GM23338 (cell line): ENCODE results near the gene SMIM41. TPM values are rescaled to one million over a fixed set of nuclear protein-coding genes. Genes with fewer than 3 reads are reported as not detected.

Experiments used
- ATAC-seq: fragments of 200-7000 bp; cut with Tn5 transposase; 3 replicates; pipeline ENCODE4 v1.9.1; 2020
- DNase-seq: peaks from one replicate; pipeline ENCODE4 v3.0.0-alpha.2; 2015; ENCODE audit warnings: low spot score
- H2AFZ ChIP-seq: fragments of 200-600 bp; sonication (generic); 2 replicates; pipeline ENCODE4 v1.8.0; 2016; ENCODE audit warnings: antibody characterized with exemption, mild to moderate bottlenecking, moderate library complexity
- H3F3A ChIP-seq: fragments of 200-600 bp; sonication (generic); replicated peaks from 2 replicates; pipeline ENCODE4 v1.8.0; 2017; ENCODE audit warnings: antibody characterized with exemption, mixed run types, low read depth
- H3K27ac ChIP-seq: fragments of 200-600 bp; sonication (generic); 2 replicates; pipeline ENCODE4 v1.6.1; 2016; ENCODE audit warnings: low read depth
- H3K27me3 ChIP-seq: fragments of 200-600 bp; sonication (generic); 2 replicates; pipeline ENCODE4 v1.8.0; 2016; ENCODE audit warnings: mild to moderate bottlenecking, mixed run types, moderate library complexity; ENCODE audit not compliant: insufficient read depth
- H3K36me3 ChIP-seq: fragments of 200-600 bp; sonication (generic); 2 replicates; pipeline ENCODE4 v1.8.0; 2016; ENCODE audit warnings: mild to moderate bottlenecking; ENCODE audit not compliant: insufficient read depth
- H3K4me1 ChIP-seq: fragments of 200-600 bp; sonication (generic); 2 replicates; pipeline ENCODE4 v1.8.0; 2016; ENCODE audit warnings: mild to moderate bottlenecking, moderate library complexity; ENCODE audit not compliant: insufficient read depth
- H3K4me2 ChIP-seq: fragments of 200-600 bp; sonication (generic); 2 replicates; pipeline ENCODE4 v1.7.1; 2017; ENCODE audit warnings: mixed run types
- H3K4me3 ChIP-seq: fragments of 200-600 bp; sonication (generic); 2 replicates; pipeline ENCODE4 v1.6.1; 2016; ENCODE audit warnings: mixed run types
- H3K79me2 ChIP-seq: fragments of 200-600 bp; sonication (generic); replicated peaks from 2 replicates; pipeline ENCODE4 v1.8.0; 2017; ENCODE audit warnings: mild to moderate bottlenecking; ENCODE audit not compliant: insufficient read depth
- H3K9me2 ChIP-seq: fragments of 200-600 bp; sonication (generic); 2 replicates; pipeline ENCODE4 v1.8.0; 2017; ENCODE audit not compliant: insufficient read depth
- H4K20me1 ChIP-seq: fragments of 200-600 bp; sonication (generic); replicated peaks from 2 replicates; pipeline ENCODE4 v1.8.0; 2017; ENCODE audit warnings: mild to moderate bottlenecking; ENCODE audit not compliant: insufficient read depth
- H3K27ac Mint-ChIP-seq: 2 replicates; pipeline ENCODE4 v1.8.0; 2020; ENCODE audit warnings: inconsistent platforms, mild to moderate bottlenecking, moderate library complexity, mixed read lengths
- H3K27me3 Mint-ChIP-seq: 3 replicates; pipeline ENCODE4 v1.8.0; 2022; ENCODE audit warnings: low read depth, mild to moderate bottlenecking, moderate library complexity, mixed read lengths, inconsistent platforms; ENCODE audit not compliant: insufficient read depth, poor library complexity
- H3K36me3 Mint-ChIP-seq: 3 replicates; pipeline ENCODE4 v1.8.0; 2021; ENCODE audit warnings: low read depth, mild to moderate bottlenecking, inconsistent platforms, moderate library complexity, mixed read lengths
- H3K4me1 Mint-ChIP-seq: 3 replicates; pipeline ENCODE4 v1.8.0; 2020; ENCODE audit warnings: mild to moderate bottlenecking, inconsistent platforms, mixed read lengths
- H3K4me3 Mint-ChIP-seq: 3 replicates; pipeline ENCODE4 v1.8.0; 2021; ENCODE audit warnings: moderate library complexity, mild to moderate bottlenecking, inconsistent platforms, mixed read lengths
- H3K9me3 Mint-ChIP-seq: 3 replicates; pipeline ENCODE4 v1.8.0; 2020; ENCODE audit warnings: moderate library complexity, mild to moderate bottlenecking, inconsistent platforms, mixed read lengths
- CREB1 ChIP-seq: fragments of 250-450 bp; sonication (Bioruptor Pico); IDR thresholded peaks from 2 replicates; pipeline ENCODE4 v1.5.0; 2020; ENCODE audit warnings: low read depth, mild to moderate bottlenecking, moderate library complexity
- EZH2 ChIP-seq: fragments of 200-600 bp; sonication (generic); IDR thresholded peaks from one replicate; pipeline ENCODE4 v1.8.0; 2017; ENCODE audit warnings: antibody characterized with exemption, mild to moderate bottlenecking, low read depth; ENCODE audit not compliant: unreplicated experiment
- JUNB ChIP-seq: IDR thresholded peaks from one replicate; pipeline ENCODE4 v1.6.1; 2016; ENCODE audit warnings: antibody characterized with exemption; ENCODE audit not compliant: unreplicated experiment
- ZNF331 ChIP-seq: fragments of 250-450 bp; sonication (Bioruptor Pico); IDR thresholded peaks from 2 replicates; pipeline ENCODE4 v1.5.0; 2020; ENCODE audit warnings: low read depth, mild to moderate bottlenecking, moderate library complexity
- polyA plus RNA-seq: library from polyadenylated mRNA; unstranded; fragments of >200 nt; fragmentation: Nextera tagmentation; extraction: Ambion mirVana; gene quantifications from 2 replicates; pipeline ENCODE4 v1.2.1, GENCODE V29; 2016
- total RNA-seq: library from RNA; depleted of rRNA; stranded (reverse); fragments of >200 nt; shearing (Covaris generic); gene quantifications from 2 replicates; pipeline ENCODE4 v1.2.3, GENCODE V29; 2014
- TF ChIP-seq, protein P1 (sequence below): fragments of 250-450 bp; sonication (Bioruptor Pico); IDR thresholded peaks from 2 replicates; pipeline ENCODE4 v1.5.0; 2020; ENCODE audit warnings: mild to moderate bottlenecking, moderate library complexity

Gene SMIM41
- total and polyA plus RNA-seq, 2 experiments from 2014 or later = 0.66 TPM

DNA sequence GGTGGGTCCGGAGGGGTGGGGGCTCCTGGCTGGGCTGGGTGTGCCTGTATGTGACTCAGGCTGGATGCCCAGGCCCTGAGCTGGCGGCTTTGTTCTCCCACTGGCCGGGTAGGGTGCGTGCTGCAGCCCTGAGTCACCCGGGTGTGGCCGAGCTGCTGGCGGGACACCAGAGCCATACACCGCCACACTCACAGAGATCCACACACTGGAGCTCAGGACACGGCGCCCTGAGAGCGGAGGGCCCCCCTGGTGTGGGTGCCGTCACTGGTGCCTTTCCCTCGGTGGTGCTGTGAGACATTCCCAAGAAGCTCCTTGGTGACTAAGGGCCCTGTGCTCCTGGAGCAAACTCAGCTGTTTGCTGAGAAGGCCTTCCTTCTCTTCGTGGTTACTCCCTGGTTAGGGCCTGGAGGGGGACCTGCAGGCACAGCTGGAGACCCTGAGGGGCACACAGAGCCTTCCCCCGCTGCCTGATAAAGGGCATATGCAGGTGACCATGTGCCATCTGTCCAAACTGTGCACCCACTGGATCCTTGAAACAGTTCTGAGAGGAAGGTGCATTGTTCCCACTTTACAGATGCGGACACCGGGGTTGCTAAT is 68.0 kb downstream of the SMIM41 start:
- H3K4me1 ChIP-seq = peaks cover 4% of the 10 kb centered on the region; the same call in 1 of the 2 replicates
- H3K4me2 ChIP-seq = no peak overlapping the region
- TF ChIP-seq, protein P1, sequence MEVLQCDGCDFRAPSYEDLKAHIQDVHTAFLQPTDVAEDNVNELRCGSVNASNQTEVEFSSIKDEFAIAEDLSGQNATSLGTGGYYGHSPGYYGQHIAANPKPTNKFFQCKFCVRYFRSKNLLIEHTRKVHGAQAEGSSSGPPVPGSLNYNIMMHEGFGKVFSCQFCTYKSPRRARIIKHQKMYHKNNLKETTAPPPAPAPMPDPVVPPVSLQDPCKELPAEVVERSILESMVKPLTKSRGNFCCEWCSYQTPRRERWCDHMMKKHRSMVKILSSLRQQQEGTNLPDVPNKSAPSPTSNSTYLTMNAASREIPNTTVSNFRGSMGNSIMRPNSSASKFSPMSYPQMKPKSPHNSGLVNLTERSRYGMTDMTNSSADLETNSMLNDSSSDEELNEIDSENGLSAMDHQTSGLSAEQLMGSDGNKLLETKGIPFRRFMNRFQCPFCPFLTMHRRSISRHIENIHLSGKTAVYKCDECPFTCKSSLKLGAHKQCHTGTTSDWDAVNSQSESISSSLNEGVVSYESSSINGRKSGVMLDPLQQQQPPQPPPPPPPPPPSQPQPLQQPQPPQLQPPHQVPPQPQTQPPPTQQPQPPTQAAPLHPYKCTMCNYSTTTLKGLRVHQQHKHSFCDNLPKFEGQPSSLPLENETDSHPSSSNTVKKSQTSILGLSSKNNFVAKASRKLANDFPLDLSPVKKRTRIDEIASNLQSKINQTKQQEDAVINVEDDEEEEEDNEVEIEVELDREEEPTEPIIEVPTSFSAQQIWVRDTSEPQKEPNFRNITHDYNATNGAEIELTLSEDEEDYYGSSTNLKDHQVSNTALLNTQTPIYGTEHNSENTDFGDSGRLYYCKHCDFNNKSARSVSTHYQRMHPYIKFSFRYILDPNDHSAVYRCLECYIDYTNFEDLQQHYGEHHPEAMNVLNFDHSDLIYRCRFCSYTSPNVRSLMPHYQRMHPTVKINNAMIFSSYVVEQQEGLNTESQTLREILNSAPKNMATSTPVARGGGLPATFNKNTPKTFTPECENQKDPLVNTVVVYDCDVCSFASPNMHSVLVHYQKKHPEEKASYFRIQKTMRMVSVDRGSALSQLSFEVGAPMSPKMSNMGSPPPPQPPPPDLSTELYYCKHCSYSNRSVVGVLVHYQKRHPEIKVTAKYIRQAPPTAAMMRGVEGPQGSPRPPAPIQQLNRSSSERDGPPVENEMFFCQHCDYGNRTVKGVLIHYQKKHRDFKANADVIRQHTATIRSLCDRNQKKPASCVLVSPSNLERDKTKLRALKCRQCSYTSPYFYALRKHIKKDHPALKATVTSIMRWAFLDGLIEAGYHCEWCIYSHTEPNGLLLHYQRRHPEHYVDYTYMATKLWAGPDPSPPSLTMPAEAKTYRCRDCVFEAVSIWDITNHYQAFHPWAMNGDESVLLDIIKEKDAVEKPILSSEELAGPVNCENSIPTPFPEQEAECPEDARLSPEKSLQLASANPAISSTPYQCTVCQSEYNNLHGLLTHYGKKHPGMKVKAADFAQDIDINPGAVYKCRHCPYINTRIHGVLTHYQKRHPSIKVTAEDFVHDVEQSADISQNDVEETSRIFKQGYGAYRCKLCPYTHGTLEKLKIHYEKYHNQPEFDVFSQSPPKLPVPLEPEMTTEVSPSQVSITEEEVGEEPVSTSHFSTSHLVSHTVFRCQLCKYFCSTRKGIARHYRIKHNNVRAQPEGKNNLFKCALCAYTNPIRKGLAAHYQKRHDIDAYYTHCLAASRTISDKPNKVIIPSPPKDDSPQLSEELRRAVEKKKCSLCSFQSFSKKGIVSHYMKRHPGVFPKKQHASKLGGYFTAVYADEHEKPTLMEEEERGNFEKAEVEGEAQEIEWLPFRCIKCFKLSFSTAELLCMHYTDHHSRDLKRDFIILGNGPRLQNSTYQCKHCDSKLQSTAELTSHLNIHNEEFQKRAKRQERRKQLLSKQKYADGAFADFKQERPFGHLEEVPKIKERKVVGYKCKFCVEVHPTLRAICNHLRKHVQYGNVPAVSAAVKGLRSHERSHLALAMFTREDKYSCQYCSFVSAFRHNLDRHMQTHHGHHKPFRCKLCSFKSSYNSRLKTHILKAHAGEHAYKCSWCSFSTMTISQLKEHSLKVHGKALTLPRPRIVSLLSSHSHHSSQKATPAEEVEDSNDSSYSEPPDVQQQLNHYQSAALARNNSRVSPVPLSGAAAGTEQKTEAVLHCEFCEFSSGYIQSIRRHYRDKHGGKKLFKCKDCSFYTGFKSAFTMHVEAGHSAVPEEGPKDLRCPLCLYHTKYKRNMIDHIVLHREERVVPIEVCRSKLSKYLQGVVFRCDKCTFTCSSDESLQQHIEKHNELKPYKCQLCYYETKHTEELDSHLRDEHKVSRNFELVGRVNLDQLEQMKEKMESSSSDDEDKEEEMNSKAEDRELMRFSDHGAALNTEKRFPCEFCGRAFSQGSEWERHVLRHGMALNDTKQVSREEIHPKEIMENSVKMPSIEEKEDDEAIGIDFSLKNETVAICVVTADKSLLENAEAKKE (CRISPR knock-in tag) = no peak
- TF ChIP-seq CREB1 (CRISPR knock-in tag) (no peak), EZH2 (no peak), ZNF331 (CRISPR knock-in tag) (no peak)
- H4K20me1 ChIP-seq = no peaks in the 10 kb centered on the region
- H3K27me3 ChIP-seq = no peaks in the 10 kb centered on the region
- H3K36me3 Mint-ChIP-seq = no peaks in the 10 kb centered on the region
- DNase-seq (no peak), ATAC-seq (no peak)
- no peaks in the 10 kb centered on the region for H3F3A ChIP-seq
- no peaks in the 10 kb centered on the region for H3K36me3 ChIP-seq
- H2AFZ ChIP-seq = no peak overlapping the region
- H3K4me1 Mint-ChIP-seq = peaks cover 33% of the 10 kb centered on the region
- H3K9me3 Mint-ChIP-seq = no peaks in the 10 kb centered on the region; the same call in 2 of the 3 replicates
- H3K4me3 ChIP-seq = no peak overlapping the region
- H3K4me3 Mint-ChIP-seq = no peak overlapping the region
- no peak overlapping the region for H3K27ac Mint-ChIP-seq
- H3K27ac ChIP-seq = no peak overlapping the region
- no peaks in the 10 kb centered on the region for H3K9me2 ChIP-seq
- no peaks in the 10 kb centered on the region for H3K79me2 ChIP-seq
- H3K27me3 Mint-ChIP-seq = peaks cover 6% of the 10 kb centered on the region

DNA sequence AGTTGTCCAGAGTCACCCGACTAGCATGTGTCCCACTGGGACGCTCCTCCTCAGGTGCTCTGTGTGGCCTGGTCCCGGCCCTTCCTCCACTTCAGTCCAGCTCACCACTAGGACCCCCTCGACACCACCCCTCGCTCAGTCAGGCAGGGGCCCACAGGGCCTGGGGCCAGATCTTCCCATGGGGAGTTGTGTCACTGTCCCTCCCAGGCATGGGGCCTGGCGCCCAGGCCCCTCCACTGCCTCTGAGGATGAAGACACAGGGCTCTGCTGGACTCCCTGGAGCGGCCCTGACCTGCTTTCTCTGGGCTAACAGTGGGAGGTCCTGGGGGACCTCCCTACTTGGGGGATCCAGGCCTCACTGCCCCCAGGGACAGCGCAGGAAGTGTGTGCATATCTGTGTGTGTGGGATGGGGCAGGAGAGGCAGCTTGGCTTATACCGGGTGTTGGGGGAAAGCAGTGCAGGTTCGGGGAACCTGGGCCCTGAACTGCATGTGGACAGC is 68.5 kb downstream of the SMIM41 start:
- Histone ChIP-seq H2AFZ (no peak overlapping the region), H3K4me3 (no peak overlapping the region), H3K4me1 (peaks cover 4% of the 10 kb centered on the region; the same call in 1 of the 2 replicates), H3K79me2 (no peaks in the 10 kb centered on the region), H3K27ac (no peak overlapping the region), H3F3A (no peaks in the 10 kb centered on the region), H3K36me3 (no peaks in the 10 kb centered on the region), H4K20me1 (no peaks in the 10 kb centered on the region), H3K9me2 (no peaks in the 10 kb centered on the region), H3K27me3 (no peaks in the 10 kb centered on the region), H3K4me2 (peak overlapping the region; percentile 26; the same call in 1 of the 2 replicates)
- Mint-ChIP-seq H3K27ac (peak overlapping the region; percentile 31; the same call in 1 of the 2 replicates), H3K4me1 (peaks cover 33% of the 10 kb centered on the region), H3K36me3 (no peaks in the 10 kb centered on the region), H3K4me3 (no peak overlapping the region), H3K27me3 (peaks cover 6% of the 10 kb centered on the region), H3K9me3 (no peaks in the 10 kb centered on the region; the same call in 2 of the 3 replicates)
- no peak for DNase-seq
- no peak for ATAC-seq
- TF ChIP-seq JUNB (no peak), CREB1 (CRISPR knock-in tag) (no peak)
- TF ChIP-seq, protein P1 (CRISPR knock-in tag) = no peak
